Measurements from ENCODE around the gene FPR3. TPM values are rescaled to one million over a fixed set of nuclear protein-coding genes. Genes with fewer than 3 reads are reported as not detected.

Gene FPR3
- total and polyA plus RNA-seq, 2 experiments from 2014 or later, result not detected

DNA sequence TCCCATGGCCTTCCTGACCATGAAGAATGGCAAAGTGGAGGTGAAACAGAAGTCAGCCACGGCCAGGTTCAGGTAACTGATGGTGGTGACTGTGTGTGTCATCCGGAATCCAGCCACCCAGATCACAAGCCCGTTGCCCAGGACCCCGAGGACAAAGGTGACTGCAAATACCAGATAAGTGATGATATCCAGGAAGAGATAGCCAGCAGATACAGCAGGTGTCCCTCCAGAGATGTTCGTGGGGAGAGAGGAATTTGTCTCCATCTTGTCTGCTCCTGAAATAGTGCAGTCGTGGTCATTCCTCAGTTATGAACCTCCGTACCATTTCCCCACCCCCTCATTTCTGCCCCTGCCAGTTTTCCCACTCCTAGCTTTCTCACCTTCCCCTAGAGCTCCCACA, 48.2 kb upstream of the FPR3 start:
- H3K4me2 ChIP-seq, result no peak overlapping the region
- peaks cover 4% of the 10 kb centered on the region; the same call in 1 of the 3 replicates for H3K36me3 Mint-ChIP-seq (ENCODE audit: low read depth)
- H3K4me3 ChIP-seq, result no peak overlapping the region
- H3K4me3 Mint-ChIP-seq, result no peak overlapping the region
- H3K27ac Mint-ChIP-seq, result no peak overlapping the region
- H3K27me3 ChIP-seq (ENCODE audit: insufficient read depth), result no peaks in the 10 kb centered on the region
- no peak for DNase-seq (ENCODE audit: low spot score)
- 0 out of 2 replicates have a peak, but pooled peaks cover 2% of the 10 kb centered on the region for H3K9me2 ChIP-seq (ENCODE audit: insufficient read depth)
- ATAC-seq, result no peak
- H4K20me1 ChIP-seq (replicated peaks; ENCODE audit: insufficient read depth), result no peaks in the 10 kb centered on the region
- H3K27ac ChIP-seq (ENCODE audit: low read depth), result no peak overlapping the region
- H3K79me2 ChIP-seq (replicated peaks; ENCODE audit: insufficient read depth), result no peaks in the 10 kb centered on the region
- H2AFZ ChIP-seq, result no peak overlapping the region
- TF ChIP-seq, protein P1, sequence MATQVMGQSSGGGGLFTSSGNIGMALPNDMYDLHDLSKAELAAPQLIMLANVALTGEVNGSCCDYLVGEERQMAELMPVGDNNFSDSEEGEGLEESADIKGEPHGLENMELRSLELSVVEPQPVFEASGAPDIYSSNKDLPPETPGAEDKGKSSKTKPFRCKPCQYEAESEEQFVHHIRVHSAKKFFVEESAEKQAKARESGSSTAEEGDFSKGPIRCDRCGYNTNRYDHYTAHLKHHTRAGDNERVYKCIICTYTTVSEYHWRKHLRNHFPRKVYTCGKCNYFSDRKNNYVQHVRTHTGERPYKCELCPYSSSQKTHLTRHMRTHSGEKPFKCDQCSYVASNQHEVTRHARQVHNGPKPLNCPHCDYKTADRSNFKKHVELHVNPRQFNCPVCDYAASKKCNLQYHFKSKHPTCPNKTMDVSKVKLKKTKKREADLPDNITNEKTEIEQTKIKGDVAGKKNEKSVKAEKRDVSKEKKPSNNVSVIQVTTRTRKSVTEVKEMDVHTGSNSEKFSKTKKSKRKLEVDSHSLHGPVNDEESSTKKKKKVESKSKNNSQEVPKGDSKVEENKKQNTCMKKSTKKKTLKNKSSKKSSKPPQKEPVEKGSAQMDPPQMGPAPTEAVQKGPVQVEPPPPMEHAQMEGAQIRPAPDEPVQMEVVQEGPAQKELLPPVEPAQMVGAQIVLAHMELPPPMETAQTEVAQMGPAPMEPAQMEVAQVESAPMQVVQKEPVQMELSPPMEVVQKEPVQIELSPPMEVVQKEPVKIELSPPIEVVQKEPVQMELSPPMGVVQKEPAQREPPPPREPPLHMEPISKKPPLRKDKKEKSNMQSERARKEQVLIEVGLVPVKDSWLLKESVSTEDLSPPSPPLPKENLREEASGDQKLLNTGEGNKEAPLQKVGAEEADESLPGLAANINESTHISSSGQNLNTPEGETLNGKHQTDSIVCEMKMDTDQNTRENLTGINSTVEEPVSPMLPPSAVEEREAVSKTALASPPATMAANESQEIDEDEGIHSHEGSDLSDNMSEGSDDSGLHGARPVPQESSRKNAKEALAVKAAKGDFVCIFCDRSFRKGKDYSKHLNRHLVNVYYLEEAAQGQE (IDR thresholded peaks at IDR 0.05; ENCODE audit: unreplicated experiment), result no peak
- TF ChIP-seq, protein P2, sequence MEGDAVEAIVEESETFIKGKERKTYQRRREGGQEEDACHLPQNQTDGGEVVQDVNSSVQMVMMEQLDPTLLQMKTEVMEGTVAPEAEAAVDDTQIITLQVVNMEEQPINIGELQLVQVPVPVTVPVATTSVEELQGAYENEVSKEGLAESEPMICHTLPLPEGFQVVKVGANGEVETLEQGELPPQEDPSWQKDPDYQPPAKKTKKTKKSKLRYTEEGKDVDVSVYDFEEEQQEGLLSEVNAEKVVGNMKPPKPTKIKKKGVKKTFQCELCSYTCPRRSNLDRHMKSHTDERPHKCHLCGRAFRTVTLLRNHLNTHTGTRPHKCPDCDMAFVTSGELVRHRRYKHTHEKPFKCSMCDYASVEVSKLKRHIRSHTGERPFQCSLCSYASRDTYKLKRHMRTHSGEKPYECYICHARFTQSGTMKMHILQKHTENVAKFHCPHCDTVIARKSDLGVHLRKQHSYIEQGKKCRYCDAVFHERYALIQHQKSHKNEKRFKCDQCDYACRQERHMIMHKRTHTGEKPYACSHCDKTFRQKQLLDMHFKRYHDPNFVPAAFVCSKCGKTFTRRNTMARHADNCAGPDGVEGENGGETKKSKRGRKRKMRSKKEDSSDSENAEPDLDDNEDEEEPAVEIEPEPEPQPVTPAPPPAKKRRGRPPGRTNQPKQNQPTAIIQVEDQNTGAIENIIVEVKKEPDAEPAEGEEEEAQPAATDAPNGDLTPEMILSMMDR (conservative IDR thresholded peaks at IDR 0.05; ENCODE audit: low read depth in 2 of 2), result no peak
- TF ChIP-seq, protein P3, sequence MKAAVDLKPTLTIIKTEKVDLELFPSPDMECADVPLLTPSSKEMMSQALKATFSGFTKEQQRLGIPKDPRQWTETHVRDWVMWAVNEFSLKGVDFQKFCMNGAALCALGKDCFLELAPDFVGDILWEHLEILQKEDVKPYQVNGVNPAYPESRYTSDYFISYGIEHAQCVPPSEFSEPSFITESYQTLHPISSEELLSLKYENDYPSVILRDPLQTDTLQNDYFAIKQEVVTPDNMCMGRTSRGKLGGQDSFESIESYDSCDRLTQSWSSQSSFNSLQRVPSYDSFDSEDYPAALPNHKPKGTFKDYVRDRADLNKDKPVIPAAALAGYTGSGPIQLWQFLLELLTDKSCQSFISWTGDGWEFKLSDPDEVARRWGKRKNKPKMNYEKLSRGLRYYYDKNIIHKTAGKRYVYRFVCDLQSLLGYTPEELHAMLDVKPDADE (IDR thresholded peaks at IDR 0.05), result no peak
- TF ChIP-seq NANOG (IDR thresholded peaks at IDR 0.05; ENCODE audit: borderline replicate concordance) (no peak), ZNF114 (CRISPR knock-in tag; IDR thresholded peaks at IDR 0.05) (no peak), EZH2 (IDR thresholded peaks at IDR 0.05; ENCODE audit: low read depth, unreplicated experiment) (no peak), CREB1 (CRISPR knock-in tag; IDR thresholded peaks at IDR 0.05; ENCODE audit: low read depth) (no peak), STAT1 (IDR thresholded peaks at IDR 0.05; ENCODE audit: unreplicated experiment) (no peak), POLR2AphosphoS5 (IDR thresholded peaks at IDR 0.05; ENCODE audit: low read depth) (no peak), JUNB (IDR thresholded peaks at IDR 0.05; ENCODE audit: unreplicated experiment) (no peak), ZNF331 (CRISPR knock-in tag; IDR thresholded peaks at IDR 0.05; ENCODE audit: low read depth) (no peak), EZH2phosphoT487 (IDR thresholded peaks at IDR 0.05; ENCODE audit: unreplicated experiment) (no peak)
- TF ChIP-seq, protein P4, sequence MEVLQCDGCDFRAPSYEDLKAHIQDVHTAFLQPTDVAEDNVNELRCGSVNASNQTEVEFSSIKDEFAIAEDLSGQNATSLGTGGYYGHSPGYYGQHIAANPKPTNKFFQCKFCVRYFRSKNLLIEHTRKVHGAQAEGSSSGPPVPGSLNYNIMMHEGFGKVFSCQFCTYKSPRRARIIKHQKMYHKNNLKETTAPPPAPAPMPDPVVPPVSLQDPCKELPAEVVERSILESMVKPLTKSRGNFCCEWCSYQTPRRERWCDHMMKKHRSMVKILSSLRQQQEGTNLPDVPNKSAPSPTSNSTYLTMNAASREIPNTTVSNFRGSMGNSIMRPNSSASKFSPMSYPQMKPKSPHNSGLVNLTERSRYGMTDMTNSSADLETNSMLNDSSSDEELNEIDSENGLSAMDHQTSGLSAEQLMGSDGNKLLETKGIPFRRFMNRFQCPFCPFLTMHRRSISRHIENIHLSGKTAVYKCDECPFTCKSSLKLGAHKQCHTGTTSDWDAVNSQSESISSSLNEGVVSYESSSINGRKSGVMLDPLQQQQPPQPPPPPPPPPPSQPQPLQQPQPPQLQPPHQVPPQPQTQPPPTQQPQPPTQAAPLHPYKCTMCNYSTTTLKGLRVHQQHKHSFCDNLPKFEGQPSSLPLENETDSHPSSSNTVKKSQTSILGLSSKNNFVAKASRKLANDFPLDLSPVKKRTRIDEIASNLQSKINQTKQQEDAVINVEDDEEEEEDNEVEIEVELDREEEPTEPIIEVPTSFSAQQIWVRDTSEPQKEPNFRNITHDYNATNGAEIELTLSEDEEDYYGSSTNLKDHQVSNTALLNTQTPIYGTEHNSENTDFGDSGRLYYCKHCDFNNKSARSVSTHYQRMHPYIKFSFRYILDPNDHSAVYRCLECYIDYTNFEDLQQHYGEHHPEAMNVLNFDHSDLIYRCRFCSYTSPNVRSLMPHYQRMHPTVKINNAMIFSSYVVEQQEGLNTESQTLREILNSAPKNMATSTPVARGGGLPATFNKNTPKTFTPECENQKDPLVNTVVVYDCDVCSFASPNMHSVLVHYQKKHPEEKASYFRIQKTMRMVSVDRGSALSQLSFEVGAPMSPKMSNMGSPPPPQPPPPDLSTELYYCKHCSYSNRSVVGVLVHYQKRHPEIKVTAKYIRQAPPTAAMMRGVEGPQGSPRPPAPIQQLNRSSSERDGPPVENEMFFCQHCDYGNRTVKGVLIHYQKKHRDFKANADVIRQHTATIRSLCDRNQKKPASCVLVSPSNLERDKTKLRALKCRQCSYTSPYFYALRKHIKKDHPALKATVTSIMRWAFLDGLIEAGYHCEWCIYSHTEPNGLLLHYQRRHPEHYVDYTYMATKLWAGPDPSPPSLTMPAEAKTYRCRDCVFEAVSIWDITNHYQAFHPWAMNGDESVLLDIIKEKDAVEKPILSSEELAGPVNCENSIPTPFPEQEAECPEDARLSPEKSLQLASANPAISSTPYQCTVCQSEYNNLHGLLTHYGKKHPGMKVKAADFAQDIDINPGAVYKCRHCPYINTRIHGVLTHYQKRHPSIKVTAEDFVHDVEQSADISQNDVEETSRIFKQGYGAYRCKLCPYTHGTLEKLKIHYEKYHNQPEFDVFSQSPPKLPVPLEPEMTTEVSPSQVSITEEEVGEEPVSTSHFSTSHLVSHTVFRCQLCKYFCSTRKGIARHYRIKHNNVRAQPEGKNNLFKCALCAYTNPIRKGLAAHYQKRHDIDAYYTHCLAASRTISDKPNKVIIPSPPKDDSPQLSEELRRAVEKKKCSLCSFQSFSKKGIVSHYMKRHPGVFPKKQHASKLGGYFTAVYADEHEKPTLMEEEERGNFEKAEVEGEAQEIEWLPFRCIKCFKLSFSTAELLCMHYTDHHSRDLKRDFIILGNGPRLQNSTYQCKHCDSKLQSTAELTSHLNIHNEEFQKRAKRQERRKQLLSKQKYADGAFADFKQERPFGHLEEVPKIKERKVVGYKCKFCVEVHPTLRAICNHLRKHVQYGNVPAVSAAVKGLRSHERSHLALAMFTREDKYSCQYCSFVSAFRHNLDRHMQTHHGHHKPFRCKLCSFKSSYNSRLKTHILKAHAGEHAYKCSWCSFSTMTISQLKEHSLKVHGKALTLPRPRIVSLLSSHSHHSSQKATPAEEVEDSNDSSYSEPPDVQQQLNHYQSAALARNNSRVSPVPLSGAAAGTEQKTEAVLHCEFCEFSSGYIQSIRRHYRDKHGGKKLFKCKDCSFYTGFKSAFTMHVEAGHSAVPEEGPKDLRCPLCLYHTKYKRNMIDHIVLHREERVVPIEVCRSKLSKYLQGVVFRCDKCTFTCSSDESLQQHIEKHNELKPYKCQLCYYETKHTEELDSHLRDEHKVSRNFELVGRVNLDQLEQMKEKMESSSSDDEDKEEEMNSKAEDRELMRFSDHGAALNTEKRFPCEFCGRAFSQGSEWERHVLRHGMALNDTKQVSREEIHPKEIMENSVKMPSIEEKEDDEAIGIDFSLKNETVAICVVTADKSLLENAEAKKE (CRISPR knock-in tag; IDR thresholded peaks at IDR 0.05), result no peak
- no peaks in the 10 kb centered on the region for H3K4me1 Mint-ChIP-seq
- peaks cover 2% of the 10 kb centered on the region for H3K27me3 Mint-ChIP-seq (ENCODE audit: insufficient read depth, low read depth, poor library complexity)
- H3F3A ChIP-seq (replicated peaks; ENCODE audit: low read depth), result no peaks in the 10 kb centered on the region
- no peaks in the 10 kb centered on the region for H3K36me3 ChIP-seq (ENCODE audit: insufficient read depth)
- H3K9me3 Mint-ChIP-seq, result peaks cover 64% of the 10 kb centered on the region
- H3K4me1 ChIP-seq (ENCODE audit: insufficient read depth), result no peaks in the 10 kb centered on the region

Data from GM23338 (cell line).